Smooth muscle cell (in vitro differentiated cells): Measurements from ENCODE around the gene ASTL. TPM values are rescaled to one million over a fixed set of nuclear protein-coding genes. Genes with fewer than 3 reads are reported as not detected.

ENCODE experiments used
- DNase-seq: peaks from one replicate; lab custom pipeline; 2025; ENCODE audit not compliant: unreplicated experiment; lab: John Stamatoyannopoulos, UW
- H2AFZ ChIP-seq: fragments of 200-600 bp; sonication (generic); 2 replicates; pipeline ENCODE4 v1.6.0; 2016; ENCODE audit warnings: antibody characterized with exemption, low read depth, mild to moderate bottlenecking
- H3F3A ChIP-seq: fragments of 200-600 bp; sonication (generic); 2 replicates; pipeline ENCODE4 v1.6.0; 2017; ENCODE audit warnings: antibody characterized with exemption, low read depth
- H3K27ac ChIP-seq: fragments of 200-600 bp; sonication (generic); 2 replicates; pipeline ENCODE4 v1.5.1; 2016; ENCODE audit warnings: low read depth, mild to moderate bottlenecking
- H3K27me3 ChIP-seq: fragments of 200-600 bp; sonication (generic); 2 replicates; pipeline ENCODE4 v1.6.1; 2016; ENCODE audit warnings: low read depth, mild to moderate bottlenecking
- H3K36me3 ChIP-seq: fragments of 200-600 bp; sonication (generic); 2 replicates; pipeline ENCODE4 v1.5.1; 2016; ENCODE audit warnings: low read depth
- H3K4me1 ChIP-seq: fragments of 200-600 bp; sonication (generic); 2 replicates; pipeline ENCODE4 v1.5.1; 2016; ENCODE audit warnings: low read depth
- H3K4me2 ChIP-seq: fragments of 200-600 bp; sonication (generic); 2 replicates; pipeline ENCODE4 v1.6.0; 2016; ENCODE audit warnings: mild to moderate bottlenecking
- H3K4me3 ChIP-seq: fragments of 200-600 bp; sonication (generic); 2 replicates; pipeline ENCODE4 v1.5.1; 2016; ENCODE audit warnings: mild to moderate bottlenecking
- H3K79me2 ChIP-seq: fragments of 200-600 bp; sonication (generic); 2 replicates; pipeline ENCODE4 v1.6.0; 2016; ENCODE audit warnings: low read depth, mild to moderate bottlenecking
- H3K9ac ChIP-seq: fragments of 200-600 bp; sonication (generic); 2 replicates; pipeline ENCODE4 v1.6.0; 2016; ENCODE audit warnings: low read depth
- H3K9me3 ChIP-seq: fragments of 200-600 bp; sonication (generic); replicated peaks from 2 replicates; pipeline ENCODE4 v1.5.1; 2016; ENCODE audit warnings: low read depth
- H4K20me1 ChIP-seq: fragments of 200-600 bp; sonication (generic); 2 replicates; pipeline ENCODE4 v1.6.0; 2016; ENCODE audit warnings: low read depth
- WGBS: methylation state at CpG from one replicate; pipeline ENCODE4 v1.1.7; 2016; ENCODE audit warnings: low lambda C conversion rate; 5-methylcytosine and 5-hydroxymethylcytosine counted together
- polyA plus RNA-seq: library from polyadenylated mRNA; unstranded; fragments of >200 nt; fragmentation: Nextera tagmentation; extraction: Ambion mirVana; gene quantifications from 2 replicates; pipeline ENCODE4 v1.2.1, GENCODE V29; 2016
- total RNA-seq: library from RNA; depleted of rRNA; stranded (reverse); fragments of >200 nt; gene quantifications from 2 replicates; pipeline ENCODE4 v1.2.3, GENCODE V29; 2014
- TF ChIP-seq, protein P1 (sequence below): fragments of 200-600 bp; sonication (generic); IDR thresholded peaks from 2 replicates; pipeline ENCODE4 v1.5.1; 2017; ENCODE audit warnings: borderline replicate concordance, mild to moderate bottlenecking, antibody characterized with exemption; ENCODE audit not compliant: insufficient read depth, poor library complexity, severe bottlenecking

The ASTL gene
- total and polyA plus RNA-seq, 2 experiments from 2014 or later, result 0.40 TPM; not detected in 1

DNA sequence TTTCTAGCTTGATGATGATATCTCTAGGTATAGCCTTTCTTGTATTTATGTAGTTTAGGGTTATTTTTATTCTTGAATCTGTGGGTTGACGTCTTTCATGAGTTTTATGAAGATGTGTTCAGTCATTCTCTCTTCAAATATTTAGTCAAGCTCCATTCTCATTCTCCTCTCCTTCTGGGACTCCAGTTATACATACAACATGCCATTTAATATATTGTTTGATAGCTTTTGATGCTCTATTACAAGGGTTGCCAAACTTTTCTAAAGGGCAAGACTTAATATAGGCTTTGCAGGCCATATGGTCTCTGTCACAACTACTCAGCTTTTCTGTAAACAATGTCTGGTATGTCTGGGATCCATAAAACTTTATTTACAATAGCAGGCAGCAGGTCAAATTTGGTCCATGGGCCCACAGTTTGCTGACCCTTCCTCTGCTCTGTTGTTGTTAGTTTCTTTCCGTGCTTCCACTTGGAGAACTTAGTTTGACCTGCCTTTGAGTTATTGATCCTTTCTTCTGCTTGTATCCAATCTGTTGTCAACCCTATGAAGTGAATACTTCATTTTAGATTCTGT, 63.0 kb downstream of the ASTL start:
- no peaks in the 10 kb centered on the region for H3K4me1 ChIP-seq
- no peaks in the 10 kb centered on the region for H3F3A ChIP-seq
- TF ChIP-seq, protein P1, sequence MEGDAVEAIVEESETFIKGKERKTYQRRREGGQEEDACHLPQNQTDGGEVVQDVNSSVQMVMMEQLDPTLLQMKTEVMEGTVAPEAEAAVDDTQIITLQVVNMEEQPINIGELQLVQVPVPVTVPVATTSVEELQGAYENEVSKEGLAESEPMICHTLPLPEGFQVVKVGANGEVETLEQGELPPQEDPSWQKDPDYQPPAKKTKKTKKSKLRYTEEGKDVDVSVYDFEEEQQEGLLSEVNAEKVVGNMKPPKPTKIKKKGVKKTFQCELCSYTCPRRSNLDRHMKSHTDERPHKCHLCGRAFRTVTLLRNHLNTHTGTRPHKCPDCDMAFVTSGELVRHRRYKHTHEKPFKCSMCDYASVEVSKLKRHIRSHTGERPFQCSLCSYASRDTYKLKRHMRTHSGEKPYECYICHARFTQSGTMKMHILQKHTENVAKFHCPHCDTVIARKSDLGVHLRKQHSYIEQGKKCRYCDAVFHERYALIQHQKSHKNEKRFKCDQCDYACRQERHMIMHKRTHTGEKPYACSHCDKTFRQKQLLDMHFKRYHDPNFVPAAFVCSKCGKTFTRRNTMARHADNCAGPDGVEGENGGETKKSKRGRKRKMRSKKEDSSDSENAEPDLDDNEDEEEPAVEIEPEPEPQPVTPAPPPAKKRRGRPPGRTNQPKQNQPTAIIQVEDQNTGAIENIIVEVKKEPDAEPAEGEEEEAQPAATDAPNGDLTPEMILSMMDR, result no peak
- no peak overlapping the region for H2AFZ ChIP-seq
- H3K27ac ChIP-seq, result no peak overlapping the region
- H3K4me3 ChIP-seq, result no peak overlapping the region
- 82% methylated on average over 2 of the region's 2 CpGs for WGBS
- H3K79me2 ChIP-seq, result no peaks in the 10 kb centered on the region
- H3K9me3 ChIP-seq, result no peaks in the 10 kb centered on the region
- H3K36me3 ChIP-seq, result no peaks in the 10 kb centered on the region
- no peaks in the 10 kb centered on the region for H3K27me3 ChIP-seq
- H3K4me2 ChIP-seq, result no peak overlapping the region
- no peaks in the 10 kb centered on the region for H4K20me1 ChIP-seq
- H3K9ac ChIP-seq, result no peak overlapping the region
- DNase-seq, result no peak

DNA sequence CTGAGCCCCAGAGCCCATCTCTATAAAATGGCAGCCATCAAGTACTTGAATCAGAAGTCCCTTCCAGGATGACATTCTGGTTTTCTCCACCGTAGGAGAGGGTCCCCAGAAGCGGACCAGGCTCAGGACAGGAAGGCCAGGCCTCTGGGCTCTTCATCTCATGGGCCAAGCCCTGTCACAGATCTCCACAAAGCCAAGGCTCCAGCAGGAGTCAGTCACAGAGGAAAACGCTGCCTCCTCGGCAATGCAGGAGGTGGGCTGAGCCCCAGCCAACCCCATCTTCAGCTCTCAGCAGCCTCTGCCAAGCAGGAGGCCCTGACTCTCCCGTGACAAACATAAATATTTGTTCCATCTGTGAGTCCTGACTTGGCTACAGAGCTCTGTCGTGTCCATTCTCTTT, 64.1 kb downstream of the ASTL start:
- H3K4me1 ChIP-seq, result no peaks in the 10 kb centered on the region
- H3K9me3 ChIP-seq, result no peaks in the 10 kb centered on the region
- H3K36me3 ChIP-seq, result no peaks in the 10 kb centered on the region
- WGBS, result 81% methylated on average over 6 of the region's 6 CpGs
- TF ChIP-seq, protein P1, result no peak
- no peaks in the 10 kb centered on the region for H3F3A ChIP-seq
- no peaks in the 10 kb centered on the region for H3K79me2 ChIP-seq
- no peak for DNase-seq
- H3K4me3 ChIP-seq, result no peak overlapping the region
- H3K27ac ChIP-seq, result no peak overlapping the region
- H3K9ac ChIP-seq, result no peak overlapping the region
- H3K4me2 ChIP-seq, result no peak overlapping the region
- no peak overlapping the region for H2AFZ ChIP-seq
- H4K20me1 ChIP-seq, result no peaks in the 10 kb centered on the region
- no peaks in the 10 kb centered on the region for H3K27me3 ChIP-seq

DNA sequence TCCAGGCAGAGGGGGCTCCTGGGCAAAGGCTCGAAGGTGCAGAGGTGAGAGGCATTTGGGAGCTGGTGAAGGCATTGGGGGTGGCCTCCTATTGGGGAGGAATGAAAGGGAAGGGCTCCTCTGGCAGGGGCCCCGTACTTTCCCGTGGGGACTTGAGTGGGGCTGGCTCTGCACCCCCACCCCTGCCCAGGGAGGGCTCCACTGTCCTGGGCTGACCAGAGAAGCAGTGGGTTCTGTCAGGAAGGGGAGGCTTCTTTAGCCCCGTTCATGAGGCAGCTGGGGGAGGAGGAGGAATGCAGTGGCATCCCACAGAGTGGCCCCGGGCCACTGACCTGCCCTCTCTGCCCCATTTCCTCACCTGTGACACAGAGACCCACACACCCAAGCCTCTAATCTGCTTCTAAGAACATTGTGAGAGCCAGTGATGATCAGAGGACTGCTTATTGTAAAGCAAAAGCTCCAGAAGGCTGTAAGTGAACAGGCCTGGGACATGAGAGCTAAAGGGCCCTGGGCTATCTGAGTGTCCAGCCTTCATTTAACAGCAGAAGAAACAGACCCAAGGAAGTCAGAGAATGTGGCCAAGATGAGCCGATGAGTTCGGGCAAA, 65.0 kb downstream of the ASTL start:
- Histone ChIP-seq H3K4me1 (no peaks in the 10 kb centered on the region), H3K4me3 (no peak overlapping the region), H3K36me3 (no peaks in the 10 kb centered on the region), H3K27ac (no peak overlapping the region), H3K9me3 (no peaks in the 10 kb centered on the region), H2AFZ (no peak overlapping the region), H4K20me1 (no peaks in the 10 kb centered on the region), H3F3A (no peaks in the 10 kb centered on the region), H3K9ac (no peak overlapping the region), H3K4me2 (no peak overlapping the region), H3K27me3 (no peaks in the 10 kb centered on the region), H3K79me2 (no peaks in the 10 kb centered on the region)
- WGBS, result 79% methylated on average over 7 of the region's 7 CpGs
- no peak for DNase-seq
- TF ChIP-seq, protein P1, result no peak

Other genes with a start within 250 kb of the ASTL start
- gene ANKRD36C, start 146.7 kb downstream of the ASTL start, total RNA-seq, result 43.1 and 51.6 TPM in 2 replicates
- 17.8 and 25.1 TPM in 2 replicates for gene ANKRD36C, start 146.7 kb downstream of the ASTL start, polyA plus RNA-seq
- not detected in 2 replicates for gene GPAT2, start 103.6 kb downstream of the ASTL start, total RNA-seq
- gene GPAT2, start 103.6 kb downstream of the ASTL start, polyA plus RNA-seq, result 0.29 and 0.32 TPM in 2 replicates
- 0.04 and 1.2 TPM in 2 replicates for gene ADRA2B, start 21.9 kb downstream of the ASTL start, total RNA-seq
- 0.06 TPM in 1 of 2 replicates, not detected in the other for gene ADRA2B, start 21.9 kb downstream of the ASTL start, polyA plus RNA-seq
- gene DUSP2, start 6.9 kb upstream of the ASTL start, total RNA-seq, result 48.7 and 55.3 TPM in 2 replicates
- 89.3 and 111 TPM in 2 replicates for gene DUSP2, start 6.9 kb upstream of the ASTL start, polyA plus RNA-seq
- 62.3 and 65.8 TPM in 2 replicates for gene STARD7, start 70.3 kb upstream of the ASTL start, total RNA-seq
- 51.0 and 64.4 TPM in 2 replicates for gene STARD7, start 70.3 kb upstream of the ASTL start, polyA plus RNA-seq
- gene TMEM127, start 127.5 kb upstream of the ASTL start, total RNA-seq, result 18.7 and 21.9 TPM in 2 replicates
- 20.5 and 31.8 TPM in 2 replicates for gene TMEM127, start 127.5 kb upstream of the ASTL start, polyA plus RNA-seq
- gene CIAO1, start 127.7 kb upstream of the ASTL start, total RNA-seq, result 48.6 and 59.8 TPM in 2 replicates
- gene CIAO1, start 127.7 kb upstream of the ASTL start, polyA plus RNA-seq, result 56.2 and 56.4 TPM in 2 replicates
- gene SNRNP200, start 167.0 kb upstream of the ASTL start, total RNA-seq, result 49.1 and 49.5 TPM in 2 replicates
- gene SNRNP200, start 167.0 kb upstream of the ASTL start, polyA plus RNA-seq, result 54.1 and 57.6 TPM in 2 replicates
- 3.3 and 3.5 TPM in 2 replicates for gene ITPRIPL1, start 186.8 kb upstream of the ASTL start, total RNA-seq
- gene ITPRIPL1, start 186.8 kb upstream of the ASTL start, polyA plus RNA-seq, result 4.3 and 6.0 TPM in 2 replicates
- gene NCAPH, start 197.3 kb upstream of the ASTL start, total RNA-seq, result 4.5 and 6.2 TPM in 2 replicates
- gene NCAPH, start 197.3 kb upstream of the ASTL start, polyA plus RNA-seq, result 4.8 and 6.0 TPM in 2 replicates